Erythroblast (primary cell): ENCODE measurements around the gene THRA.

ENCODE experiments used
- DNase-seq, 2 experiments: peaks; one replicate each; lab custom pipeline; 2025; lab: John Stamatoyannopoulos, UW
- GATA1 ChIP-seq: IDR thresholded peaks from 2 replicates; pipeline ENCODE4 v1.6.1; 2011; ENCODE audit warnings: low read depth, mild to moderate bottlenecking, control low read depth, low read length, moderate library complexity
- POLR2A ChIP-seq: IDR thresholded peaks from 2 replicates; pipeline ENCODE4 v1.6.1; 2011; ENCODE audit warnings: mild to moderate bottlenecking, low read length

Gene THRA

DNA sequence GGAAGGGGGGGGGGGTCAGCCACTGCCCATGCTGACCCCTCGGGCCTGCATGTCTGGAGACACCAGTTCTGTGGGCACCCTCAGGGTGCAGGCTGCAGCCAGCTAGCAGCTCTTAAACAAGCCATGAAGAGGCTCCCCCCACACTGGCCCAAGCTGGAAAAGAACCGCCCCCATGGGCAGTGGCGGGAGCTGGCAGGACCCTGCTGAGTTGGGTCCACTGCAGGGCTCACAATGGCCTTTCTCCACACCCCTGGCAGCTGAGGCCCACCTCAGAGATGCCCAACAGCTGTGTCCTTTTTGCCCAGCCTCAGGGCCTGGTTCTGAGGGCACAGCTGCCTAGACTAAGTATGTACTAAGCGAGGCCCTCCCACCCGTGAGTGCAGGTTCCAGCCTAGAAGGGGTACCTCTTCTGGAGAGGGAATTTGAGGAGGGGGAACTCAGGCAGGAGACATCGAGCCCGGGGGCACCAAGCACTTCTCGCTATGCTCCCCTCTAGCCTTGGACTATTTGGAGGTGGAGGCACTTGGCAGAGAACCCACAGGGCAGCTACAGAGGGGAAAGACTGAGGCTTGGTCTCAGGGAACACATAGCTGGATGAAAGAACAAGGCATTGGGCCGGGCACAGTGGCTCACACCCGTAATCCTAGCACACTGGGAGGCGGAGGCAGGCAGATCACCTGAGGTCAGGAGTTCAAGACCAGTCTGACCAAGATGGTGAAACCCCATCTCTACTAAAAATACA is 3.2 kb downstream of the THRA start:
- TF ChIP-seq POLR2A (no peak), GATA1 (no peak)

DNA sequence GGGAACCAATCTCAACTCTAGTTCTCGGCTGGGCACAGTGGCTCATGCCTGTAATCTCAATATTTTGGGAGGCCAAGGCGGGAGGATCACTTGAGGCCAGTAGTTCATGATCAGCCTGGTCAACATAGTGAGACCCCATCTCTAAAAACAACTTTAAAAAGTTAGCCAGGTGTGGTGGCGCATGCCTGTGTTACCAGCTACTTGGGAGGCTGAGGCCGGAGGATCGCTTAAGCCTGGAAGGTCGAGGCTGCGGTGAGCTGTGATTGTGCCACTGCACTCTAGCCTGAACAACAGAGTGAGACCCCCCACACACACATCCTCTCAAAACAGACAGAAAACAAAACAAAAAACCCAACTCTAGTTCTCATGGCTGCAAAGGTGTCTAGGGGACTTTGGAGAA is 4.9 kb downstream of the THRA start:
- no peak for DNase-seq
- TF ChIP-seq GATA1 (no peak), POLR2A (no peak)

More for the DNA sequence above, 3.2 kb downstream of the THRA start:
- DNase-seq, result no peak

DNA sequence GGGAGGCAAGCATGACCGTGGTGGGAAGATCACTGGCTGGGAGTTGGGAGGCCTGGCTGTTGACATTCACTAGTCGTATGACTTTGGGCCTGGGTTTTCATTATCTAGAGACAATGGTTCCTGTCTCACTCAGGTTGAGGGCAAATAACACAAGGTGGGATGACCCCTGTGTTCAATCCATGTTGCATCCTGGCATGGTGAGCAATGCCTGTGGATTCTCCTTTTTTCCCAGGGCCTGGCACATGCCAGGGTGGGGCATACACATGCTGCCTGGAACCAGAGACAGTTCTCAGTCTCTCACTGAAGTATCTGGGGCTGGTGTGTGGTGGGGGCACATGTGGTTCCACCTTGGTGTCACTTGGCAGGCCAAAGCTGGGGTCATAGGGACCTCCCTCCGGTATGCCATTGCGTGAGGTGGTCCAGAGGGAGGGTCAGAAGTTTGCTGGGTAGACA is 5.4 kb downstream of the THRA start:
- no peak for TF ChIP-seq POLR2A
- no peak for TF ChIP-seq GATA1
- no peak for DNase-seq

DNA sequence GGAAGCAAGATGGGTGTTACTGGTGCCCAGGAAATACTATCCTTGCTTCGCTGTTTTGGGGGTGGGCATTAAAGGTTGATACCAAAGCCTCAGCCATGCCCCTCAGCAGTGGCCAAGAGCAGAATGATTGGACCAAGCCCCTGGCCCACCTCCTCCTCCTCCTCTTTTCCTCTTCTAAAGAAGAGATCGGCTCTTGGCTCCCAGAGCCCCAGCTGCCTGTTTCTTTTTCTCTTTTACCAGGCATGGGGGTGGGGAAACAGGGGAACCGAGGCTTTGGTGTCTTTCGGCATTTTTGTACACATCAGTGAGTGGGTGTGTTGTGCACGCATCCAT is 5.8 kb downstream of the THRA start:
- no peak for DNase-seq
- TF ChIP-seq POLR2A (no peak), GATA1 (no peak)

DNA sequence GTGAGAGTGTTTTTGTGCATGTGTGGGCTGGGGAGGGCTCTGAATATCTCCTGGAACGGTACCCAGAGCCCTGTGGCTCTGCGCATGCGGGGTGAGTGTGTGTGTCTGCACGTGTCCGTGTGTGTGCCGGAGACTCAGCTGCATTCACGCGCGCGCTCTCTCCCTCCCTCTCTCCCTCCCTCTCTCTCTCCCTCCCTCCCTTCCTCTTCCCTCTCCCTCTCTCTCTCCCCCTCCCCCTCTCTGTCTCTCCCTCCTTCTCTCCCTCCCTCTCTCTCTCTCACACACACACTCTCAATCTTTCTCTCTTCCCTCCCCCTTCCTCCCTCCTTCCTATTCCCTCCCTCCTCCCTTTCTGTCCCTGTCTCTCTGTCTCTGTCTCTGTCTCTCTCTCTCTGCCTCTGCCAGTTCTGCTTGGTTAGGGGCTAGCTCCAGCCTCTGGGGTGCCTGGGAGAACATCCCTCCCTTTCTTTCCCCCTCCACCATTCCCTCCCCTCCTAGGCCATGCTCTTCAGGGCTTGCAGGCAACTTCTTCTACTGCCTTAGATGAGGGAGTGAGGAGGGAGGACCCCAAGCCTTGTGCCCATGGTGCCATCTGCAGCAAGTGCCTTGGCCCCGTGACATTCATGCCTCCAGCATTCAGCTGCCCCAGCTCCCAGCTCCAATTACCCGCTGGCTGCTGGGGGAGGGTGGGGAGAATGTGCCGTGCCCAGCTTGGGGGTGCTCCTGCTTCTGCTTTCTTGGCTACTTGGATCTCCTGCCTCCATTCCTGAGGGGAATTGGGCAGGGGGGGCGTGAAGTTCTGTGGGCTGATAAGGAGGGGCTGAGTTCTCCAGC is 6.4 kb downstream of the THRA start:
- TF ChIP-seq GATA1 (no peak), POLR2A (peak; percentile 8)
- DNase-seq, result peak; percentile 86 to 87

DNA sequence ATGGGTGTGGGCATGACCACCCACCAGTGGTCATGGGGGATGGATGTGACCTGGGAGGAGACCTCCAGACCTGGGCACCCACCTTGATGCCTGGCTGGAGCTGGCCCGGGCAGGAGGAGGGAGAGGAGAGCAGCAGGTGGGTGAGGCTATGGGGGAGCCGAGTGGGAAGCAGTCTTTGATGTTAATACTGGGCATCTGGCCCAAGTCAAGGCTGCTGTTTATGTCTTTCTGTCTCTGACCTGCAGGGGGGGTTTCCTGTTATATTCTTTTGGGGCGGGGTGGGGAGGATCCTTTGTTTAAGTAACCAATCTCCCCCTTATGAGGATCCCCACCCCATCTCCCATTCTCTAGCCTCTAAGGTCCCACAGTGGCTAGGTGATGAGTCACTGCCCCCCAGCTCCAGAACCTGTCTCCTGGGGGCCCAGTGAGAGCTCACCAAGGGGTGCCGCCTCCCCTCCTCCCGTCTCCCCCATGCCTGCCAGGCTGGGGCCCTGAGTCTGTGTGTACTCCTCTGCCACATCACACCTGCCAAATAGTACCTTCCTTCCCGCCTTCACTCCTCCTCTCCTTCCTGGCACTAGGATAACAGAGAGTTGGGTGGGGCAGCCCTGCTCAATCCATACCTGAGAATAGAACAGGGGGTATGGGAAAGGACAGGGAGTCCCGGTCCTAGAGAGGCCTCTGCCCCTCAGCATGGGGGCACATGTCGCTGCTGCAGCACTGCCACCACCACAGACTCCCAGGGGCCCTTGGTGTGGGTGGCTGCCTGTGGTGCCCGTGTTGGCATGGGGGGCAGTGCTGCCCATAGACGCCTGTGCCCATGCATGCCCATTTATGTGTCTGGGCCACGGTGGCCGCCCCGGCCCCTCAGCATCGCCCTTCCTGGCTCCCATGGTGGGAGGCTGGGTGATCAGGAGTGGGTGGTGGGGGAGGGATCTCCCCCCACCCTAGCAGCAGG is 7.3 kb downstream of the THRA start:
- peak; percentile 22 for TF ChIP-seq POLR2A
- TF ChIP-seq GATA1, result no peak
- peak; percentile 76 to 80 for DNase-seq

DNA sequence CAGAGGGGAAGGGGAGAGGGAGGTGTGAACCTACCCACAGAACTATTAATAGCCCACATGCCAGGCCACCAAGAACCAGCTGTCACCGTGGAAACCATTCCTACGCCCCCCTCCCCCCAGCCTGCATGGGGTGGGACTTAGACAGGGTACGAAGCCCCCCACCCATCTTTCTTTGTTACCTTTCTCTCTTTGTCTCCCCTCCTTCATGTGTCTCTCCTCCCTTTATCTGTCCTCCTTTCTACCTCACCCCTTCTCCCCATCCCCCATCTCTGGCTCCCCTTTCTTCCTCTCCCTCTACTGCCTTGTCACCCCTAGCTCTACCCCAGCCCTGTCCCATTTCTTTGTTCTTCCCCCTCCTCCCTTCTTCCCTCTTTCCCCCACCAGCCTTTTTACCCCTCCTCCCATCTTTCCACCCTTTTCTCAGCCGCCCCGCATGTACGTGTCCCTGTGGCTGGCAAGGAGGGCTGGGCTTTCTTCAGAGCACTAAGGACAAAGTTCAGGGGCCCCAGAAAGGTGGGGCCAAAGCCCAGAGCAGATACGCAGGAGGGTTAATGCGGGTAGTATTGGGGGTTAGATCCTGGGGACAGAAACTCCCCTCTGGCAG is 8.0 kb downstream of the THRA start:
- TF ChIP-seq GATA1, result no peak
- peak; percentile 78 to 80 for DNase-seq

DNA sequence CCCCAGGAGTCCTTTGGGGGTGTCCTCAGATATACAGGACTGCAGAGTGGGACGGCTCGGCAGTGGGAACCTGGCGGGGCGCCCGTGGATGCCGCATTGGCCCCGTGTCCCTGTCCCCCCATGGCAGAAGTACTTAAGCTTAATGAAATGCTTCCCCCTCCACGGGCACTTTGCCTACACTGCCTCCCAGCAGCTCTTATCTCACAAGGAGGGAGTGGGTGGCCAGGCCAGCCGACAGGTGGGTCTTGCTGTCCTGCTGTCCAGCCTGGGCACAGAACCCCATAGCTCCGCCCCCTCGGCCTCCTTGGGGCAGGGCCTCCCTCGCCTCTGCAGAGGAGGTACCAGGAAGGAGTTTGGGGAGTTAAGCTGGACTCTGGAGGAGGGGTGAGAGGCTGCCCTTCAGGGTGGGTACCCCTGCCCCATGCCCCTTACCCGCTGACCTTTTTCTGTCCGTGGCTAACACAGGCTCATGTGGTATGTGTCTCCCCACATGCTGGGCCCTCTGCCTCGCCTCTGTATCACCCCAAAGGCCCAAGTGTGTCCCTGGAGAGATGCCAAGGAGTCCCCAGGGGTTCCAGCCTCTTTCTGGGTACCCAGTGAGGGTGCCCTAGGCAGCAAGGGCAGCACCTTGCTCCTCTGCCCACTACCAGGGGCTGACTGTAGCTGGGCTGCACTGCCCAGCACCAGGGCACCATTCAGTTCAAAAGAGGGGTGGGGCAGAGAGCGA is 8.7 kb downstream of the THRA start:
- peak; percentile 76 to 79 for DNase-seq
- no peak for TF ChIP-seq POLR2A
- TF ChIP-seq GATA1, result no peak

DNA sequence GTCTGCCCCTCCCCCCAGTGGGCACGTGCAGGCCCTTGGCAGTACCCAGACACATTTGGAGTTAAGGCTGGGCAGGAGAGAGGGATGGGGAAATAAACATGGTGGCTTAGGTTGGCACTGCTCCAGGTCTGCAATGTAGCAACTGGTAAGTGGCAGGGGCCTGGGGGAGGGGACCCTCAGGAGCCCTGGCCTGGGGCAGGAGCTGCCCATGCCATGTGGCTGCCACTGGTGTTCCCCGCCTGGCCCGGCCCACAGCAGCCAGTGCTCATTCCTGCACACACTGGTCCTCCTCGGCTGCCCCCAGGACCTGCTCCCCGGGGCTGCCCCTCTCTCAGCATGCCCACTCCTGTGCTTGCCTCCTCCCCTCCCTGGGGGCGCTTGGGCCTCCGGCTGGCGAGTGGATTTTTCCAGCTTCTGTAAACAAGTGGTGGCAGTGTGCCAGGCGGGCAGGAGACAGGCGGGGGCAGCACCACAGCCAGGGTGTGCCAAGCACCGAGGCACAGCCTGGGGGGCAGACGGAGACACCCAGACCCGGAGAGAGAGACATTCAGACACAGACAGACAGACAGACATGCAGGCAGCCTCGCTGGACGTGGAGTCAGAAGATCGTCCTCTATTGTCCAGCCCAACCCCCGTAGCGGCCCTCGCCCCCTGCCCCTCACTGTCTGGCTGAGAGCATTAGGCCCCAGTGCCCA is 9.4 kb downstream of the THRA start:
- DNase-seq, result peak; percentile 57 to 74
- TF ChIP-seq POLR2A (peak; percentile 35), GATA1 (no peak)

DNA sequence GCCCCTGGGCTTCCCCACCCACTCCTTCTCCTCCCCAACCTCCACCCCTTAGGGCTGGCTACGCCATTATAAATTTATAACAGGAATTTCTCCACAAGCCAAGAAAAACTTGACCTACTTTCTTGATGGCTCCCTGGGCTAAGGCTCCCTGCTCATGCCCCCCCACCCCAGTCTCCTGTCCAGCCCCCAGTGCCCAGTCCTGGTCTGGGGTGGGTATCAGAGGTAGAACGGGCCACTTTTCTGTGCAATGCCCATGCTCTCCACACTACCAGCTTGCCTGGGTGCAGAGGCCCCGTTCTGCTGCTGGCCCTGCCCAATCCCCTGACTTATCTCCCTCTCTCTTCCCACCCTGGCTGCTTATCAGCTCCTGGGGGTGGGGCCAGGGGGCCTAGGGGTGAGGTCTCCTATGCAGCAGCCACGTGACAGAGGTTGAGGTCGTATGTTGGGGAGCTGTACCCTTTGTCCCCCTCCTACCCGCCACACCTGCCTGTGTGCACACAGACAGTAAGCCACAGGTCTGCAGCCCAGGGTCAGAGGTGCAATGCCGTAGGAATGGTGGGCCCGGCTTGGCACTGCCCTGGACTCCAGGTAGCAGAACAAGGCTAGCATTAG is 10.1 kb downstream of the THRA start:
- no peak for TF ChIP-seq GATA1
- no peak for TF ChIP-seq POLR2A
- DNase-seq, result peak; percentile 87 to 92

DNA sequence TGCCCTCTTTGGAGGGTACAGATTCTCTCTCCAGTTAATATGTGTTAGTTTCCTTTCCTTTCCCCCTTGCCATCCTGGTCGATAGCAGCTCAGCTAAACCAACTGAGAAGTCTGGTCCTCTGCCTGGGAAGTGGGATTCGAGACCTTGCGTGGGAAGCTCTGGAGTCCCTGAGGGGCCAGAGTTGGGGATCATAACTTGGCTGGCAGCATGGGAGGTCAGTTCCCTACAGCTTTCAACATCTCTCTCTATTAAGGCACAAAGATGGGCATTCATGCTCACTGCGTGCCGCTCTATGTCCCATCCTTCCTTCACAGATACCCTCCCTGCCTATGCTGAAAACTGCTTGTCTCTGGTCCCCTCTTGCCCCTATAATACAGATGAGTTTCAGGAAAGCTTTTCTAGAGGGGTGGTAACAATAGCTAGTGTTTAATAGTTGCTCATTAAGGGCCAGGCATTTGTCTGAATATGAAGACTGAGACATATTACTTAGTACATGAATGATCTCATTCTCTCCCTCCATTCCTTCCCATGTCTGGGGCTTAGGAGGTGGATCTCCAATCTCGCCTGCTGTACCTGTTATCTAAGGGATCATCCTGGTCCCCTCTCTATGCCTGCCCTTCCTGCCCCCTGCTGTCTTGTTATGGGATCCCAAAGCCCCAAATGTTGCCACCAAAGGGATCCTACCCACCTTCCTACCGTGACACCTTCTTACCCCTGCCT is 10.8 kb downstream of the THRA start:
- no peak for DNase-seq
- TF ChIP-seq GATA1, result no peak
- no peak for TF ChIP-seq POLR2A
